ENCODE data around the gene CGREF1.

- no peak for TF ChIP-seq CTCF (IDR thresholded peaks at IDR 0.05)
- TF ChIP-seq EP300 (IDR thresholded peaks at IDR 0.05), result no peak
- no peak for TF ChIP-seq POLR2AphosphoS5 (IDR thresholded peaks at IDR 0.05)
- TF ChIP-seq POLR2A (IDR thresholded peaks at IDR 0.05), result no peak
Observed at GRCh38 chr2:27131429-27131828, 12.5 kb upstream of the CGREF1 start.
